MM.1S (cell line): ENCODE data around the gene TMEM156.

ENCODE experiments used
- CTCF ChIP-seq: fragments of 300-600 bp; sonication (generic); IDR thresholded peaks from 2 replicates; pipeline ENCODE4 v1.5.1; 2016; ENCODE audit warnings: antibody characterized with exemption, low read length, mixed read lengths
- EZH2 ChIP-seq: fragments of 300-600 bp; sonication (generic); optimal IDR thresholded peaks from 2 replicates; pipeline ENCODE3; 2017; ENCODE audit warnings: low read depth, mild to moderate bottlenecking, antibody characterized with exemption, low read length, mixed read lengths
- EZH2phosphoT487 ChIP-seq: fragments of 300-600 bp; sonication (generic); IDR thresholded peaks from 2 replicates; pipeline ENCODE4 v1.6.1; 2018; ENCODE audit warnings: antibody characterized with exemption, low read length

GRCh38 chr4:38931125-38931524 lies 101.1 kb downstream of the TMEM156 start:
- TF ChIP-seq EZH2 (no peak), CTCF (no peak), EZH2phosphoT487 (no peak)
